ENCODE measurements around the gene ADISSP. TPM values are rescaled to one million over a fixed set of nuclear protein-coding genes. Genes with fewer than 3 reads are reported as not detected.

ADISSP gene
- total and polyA plus RNA-seq, 2 of the 13 experiments (the other 11 are each of a cell fraction or from before 2014, with no cell fraction given): 38.3 to 90.6 TPM

GRCh38 chr20:3758566-3758965 lies 9.0 kb downstream of the ADISSP start:
- CTCF ChIA-PET (ENCODE audit: low intra/inter-chr PET ratio, low total read pairs): no interaction called here
- BruUV-seq (replicated peaks): no TSS peak
- H2AFZ ChIP-seq (ENCODE audit: low read length): no peak overlapping the region
- H3K27me3 ChIP-seq (ENCODE audit: control insufficient read depth in 1 of 2, insufficient read depth in 2 of 2, low read length in 2 of 2): no peaks in the 10 kb centered on the region
- no peaks in the 10 kb centered on the region for H4K20me1 ChIP-seq (ENCODE audit: insufficient read depth, low read length)
- WGBS (ENCODE audit: low lambda C conversion rate): 98% methylated on average over 10 of the region's 11 CpGs
- H3K27ac ChIP-seq (ENCODE audit: extremely low read length, insufficient read depth, low read length): no peak overlapping the region
- H3K9me3 ChIP-seq (ENCODE audit: low read length): no peaks in the 10 kb centered on the region
- no peak overlapping the region for H3K9ac ChIP-seq (ENCODE audit: insufficient read depth, low read depth, low read length)
- ATAC-seq: no peak
- FAIRE-seq: no peak
- in situ Hi-C loops (cut with HindIII; ENCODE audit: extremely low pct_ligation_motif_present, low pct_unique_long_range_greater_than_20kb): no loop called here
- no peak overlapping the region for H3K4me3 ChIP-seq (replicated peaks in 1 of 3; ENCODE audit: insufficient read depth in 1 of 3, low read depth in 2 of 3, low read length in 3 of 3)
- no peak overlapping the region for H3K4me2 ChIP-seq (ENCODE audit: low read depth, low read length)
- DNase-seq (ENCODE audit: low spot score): no peak
- peaks cover 2% of the 10 kb centered on the region for H3K79me2 ChIP-seq (ENCODE audit: insufficient read depth, low read length)
- peaks cover 3% of the 10 kb centered on the region for H3K4me1 ChIP-seq (ENCODE audit: insufficient read depth, low read length)
- POLR2A ChIA-PET: interaction anchor here (2.0 kb wide), 1 partner anchor 13 kb away, joined by 6 read pairs; no protein-coding TSS in a partner anchor
- H3K36me3 ChIP-seq (replicated peaks in 1 of 2; ENCODE audit: control insufficient read depth in 1 of 2, insufficient read depth in 2 of 2, low read length in 2 of 2): peaks cover 35 to 43% of the 10 kb centered on the region in 2 experiments; a peak in 4 of 5 replicates
- intact Hi-C loops (cut with micrococcal nuclease; ENCODE audit: unreplicated experiment): no loop called here
- TF ChIP-seq AKNA (CRISPR knock-in tag; IDR thresholded peaks at IDR 0.05; ENCODE audit: borderline replicate concordance) (no peak), DR1 (CRISPR knock-in tag; IDR thresholded peaks at IDR 0.05) (no peak), HMGXB3 (CRISPR knock-in tag; IDR thresholded peaks at IDR 0.05; ENCODE audit: borderline replicate concordance) (no peak), MNT (IDR thresholded peaks at IDR 0.05) (no peak), ZNF782 (CRISPR knock-in tag; IDR thresholded peaks at IDR 0.05; ENCODE audit: borderline replicate concordance) (no peak), E2F5 (CRISPR knock-in tag; conservative IDR thresholded peaks at IDR 0.05) (no peak), PATZ1 (CRISPR knock-in tag; IDR thresholded peaks at IDR 0.05) (no peak)

Measured in HepG2 (cell line).